Stomach (tissue), 4 donors: ENCODE results near the gene NAALAD2.
"Not testable (repeated sequence)": the region's sequence is repeated elsewhere in the genome, so short reads cannot be mapped to it uniquely, and the experiment has no call there.

Source experiments
- CTCF ChIP-seq, 7 experiments: fragments of 450-650 bp in 4 of 7; fragments of 200-600 bp in 3 of 7; sonication (generic) in 3 of 7; IDR thresholded peaks; one replicate each; pipeline ENCODE4 v1.5.1; 2016 to 2019; ENCODE audit warnings: antibody characterized with exemption in 7 of 7, control low read depth in 2 of 7, mild to moderate bottlenecking in 1 of 7
- POLR2AphosphoS5 ChIP-seq, 3 donors: sonication (generic); formaldehyde crosslinking; IDR thresholded peaks; one replicate each; pipeline ENCODE4 v1.6.1; 2016; ENCODE audit warnings: antibody characterized with exemption in 3 of 3

GRCh38 chr11:90088731-90089130 is 45.7 kb upstream of the NAALAD2 start:
- not testable (repeated sequence) for TF ChIP-seq POLR2AphosphoS5, CTCF (IDR thresholded peaks at IDR 0.05)
